ENCODE data around the gene GRSF1.

GRSF1 gene

GRCh38 chr4:70868778-70869177 is 29.1 kb upstream of the GRSF1 start:
- H3K9ac ChIP-seq (ENCODE audit: low read depth, low read length): no peak overlapping the region
- peak overlapping the region; percentile 38; the same call in 1 of the 2 replicates for H2AFZ ChIP-seq (ENCODE audit: low read depth, low read length)
- no peaks in the 10 kb centered on the region for H3K79me2 ChIP-seq (ENCODE audit: insufficient read depth, low read length)
- H3K4me2 ChIP-seq (ENCODE audit: insufficient read depth, low read length): no peak overlapping the region
- H3K9me3 ChIP-seq (ENCODE audit: insufficient read depth, low read length, severe bottlenecking): no peaks in the 10 kb centered on the region
- no peak overlapping the region for H3K4me3 ChIP-seq (ENCODE audit: low read depth in 1 of 2, low read length in 2 of 2)
- no peak overlapping the region for H3K27ac ChIP-seq (ENCODE audit: low read length)
- no peak for DNase-seq
- no peaks in the 10 kb centered on the region for H4K20me1 ChIP-seq (ENCODE audit: insufficient read depth, low read length)
- ATAC-seq (ENCODE audit: insufficient read depth, low read depth): no peak
- no peaks in the 10 kb centered on the region for H3K27me3 ChIP-seq (ENCODE audit: insufficient read depth, low read length, poor library complexity)
- no peaks in the 10 kb centered on the region for H3K4me1 ChIP-seq (ENCODE audit: insufficient read depth, low read length)
- TF ChIP-seq EZH2 (IDR thresholded peaks at IDR 0.05; ENCODE audit: borderline replicate concordance, low read depth, low read length, severe bottlenecking): no peak
- no peaks in the 10 kb centered on the region for H3K36me3 ChIP-seq (ENCODE audit: insufficient read depth, low read length)

- TF ChIP-seq EZH2 (IDR thresholded peaks at IDR 0.05; ENCODE audit: borderline replicate concordance, low read depth, low read length, severe bottlenecking): no peak
- no peak for TF ChIP-seq CTCF (IDR thresholded peaks at IDR 0.05; ENCODE audit: borderline replicate concordance, extremely low read depth, low read length, poor library complexity, severe bottlenecking)
- DNase-seq (no peak), ATAC-seq (ENCODE audit: insufficient read depth, low read depth) (peak; percentile 61; the same call in 1 of the 3 replicates)
- Histone ChIP-seq H3K4me1 (ENCODE audit: insufficient read depth, low read length) (peaks cover 10% of the 10 kb centered on the region), H3K27ac (ENCODE audit: low read length) (no peak overlapping the region), H3K4me3 (ENCODE audit: low read depth in 1 of 2, low read length in 2 of 2) (no peak overlapping the region), H3K36me3 (ENCODE audit: insufficient read depth, low read length) (no peaks in the 10 kb centered on the region), H3K79me2 (ENCODE audit: insufficient read depth, low read length) (no peaks in the 10 kb centered on the region), H3K27me3 (ENCODE audit: insufficient read depth, low read length, poor library complexity) (no peaks in the 10 kb centered on the region), H3K4me2 (ENCODE audit: insufficient read depth, low read length) (no peak overlapping the region), H2AFZ (ENCODE audit: low read depth, low read length) (peak overlapping the region; percentile 41), H3K9ac (ENCODE audit: low read depth, low read length) (no peak overlapping the region), H4K20me1 (ENCODE audit: insufficient read depth, low read length) (no peaks in the 10 kb centered on the region), H3K9me3 (ENCODE audit: insufficient read depth, low read length, severe bottlenecking) (no peaks in the 10 kb centered on the region)
These were observed 23.6 kb upstream of the GRSF1 start for GRCh38 chr4:70863099-70863790.

GRCh38 chr4:70859066-70859465 is 19.4 kb upstream of the GRSF1 start:
- DNase-seq (no peak), ATAC-seq (ENCODE audit: insufficient read depth, low read depth) (no peak)
- Histone ChIP-seq H3K4me1 (ENCODE audit: insufficient read depth, low read length) (peaks cover 10% of the 10 kb centered on the region), H3K27me3 (ENCODE audit: insufficient read depth, low read length, poor library complexity) (no peaks in the 10 kb centered on the region), H3K9ac (ENCODE audit: low read depth, low read length) (no peak overlapping the region), H3K4me2 (ENCODE audit: insufficient read depth, low read length) (no peak overlapping the region), H2AFZ (ENCODE audit: low read depth, low read length) (no peak overlapping the region), H4K20me1 (ENCODE audit: insufficient read depth, low read length) (no peaks in the 10 kb centered on the region), H3K27ac (ENCODE audit: low read length) (no peak overlapping the region), H3K4me3 (ENCODE audit: low read depth in 1 of 2, low read length in 2 of 2) (no peak overlapping the region), H3K79me2 (ENCODE audit: insufficient read depth, low read length) (no peaks in the 10 kb centered on the region), H3K36me3 (ENCODE audit: insufficient read depth, low read length) (no peaks in the 10 kb centered on the region), H3K9me3 (ENCODE audit: insufficient read depth, low read length, severe bottlenecking) (no peaks in the 10 kb centered on the region)
- no peak for TF ChIP-seq EZH2 (IDR thresholded peaks at IDR 0.05; ENCODE audit: borderline replicate concordance, low read depth, low read length, severe bottlenecking)
- TF ChIP-seq CTCF (IDR thresholded peaks at IDR 0.05; ENCODE audit: borderline replicate concordance, extremely low read depth, low read length, poor library complexity, severe bottlenecking): no peak

GRCh38 chr4:70858454-70858853 is 18.8 kb upstream of the GRSF1 start:
- Histone ChIP-seq H3K4me2 (ENCODE audit: insufficient read depth, low read length) (no peak overlapping the region), H4K20me1 (ENCODE audit: insufficient read depth, low read length) (no peaks in the 10 kb centered on the region), H3K9ac (ENCODE audit: low read depth, low read length) (no peak overlapping the region), H3K27me3 (ENCODE audit: insufficient read depth, low read length, poor library complexity) (no peaks in the 10 kb centered on the region), H3K4me1 (ENCODE audit: insufficient read depth, low read length) (peaks cover 7% of the 10 kb centered on the region), H3K79me2 (ENCODE audit: insufficient read depth, low read length) (no peaks in the 10 kb centered on the region), H2AFZ (ENCODE audit: low read depth, low read length) (no peak overlapping the region), H3K27ac (ENCODE audit: low read length) (no peak overlapping the region), H3K36me3 (ENCODE audit: insufficient read depth, low read length) (no peaks in the 10 kb centered on the region), H3K4me3 (ENCODE audit: low read depth in 1 of 2, low read length in 2 of 2) (no peak overlapping the region), H3K9me3 (ENCODE audit: insufficient read depth, low read length, severe bottlenecking) (no peaks in the 10 kb centered on the region)
- TF ChIP-seq EZH2 (IDR thresholded peaks at IDR 0.05; ENCODE audit: borderline replicate concordance, low read depth, low read length, severe bottlenecking): no peak
- no peak for TF ChIP-seq CTCF (IDR thresholded peaks at IDR 0.05; ENCODE audit: borderline replicate concordance, extremely low read depth, low read length, poor library complexity, severe bottlenecking)
- ATAC-seq (ENCODE audit: insufficient read depth, low read depth): no peak
- no peak for DNase-seq
